ENCODE data around the gene FRYL. TPM values are rescaled to one million over a fixed set of nuclear protein-coding genes. Genes with fewer than 3 reads are reported as not detected.
"Not testable (repeated sequence)": the region's sequence is repeated elsewhere in the genome, so short reads cannot be mapped to it uniquely, and the experiment has no call there.

The FRYL gene
- total RNA-seq, 2 donors from 2014 or later = 29.7 to 47.0 TPM

GRCh38 chr4:48742412-48742811 is 37.7 kb downstream of the FRYL start:
- TF ChIP-seq POLR2A (IDR thresholded peaks at IDR 0.05) = no peak
- no peak for ATAC-seq

GRCh38 chr4:48739560-48740019 is 40.5 kb downstream of the FRYL start:
- H3K27me3 ChIP-seq = no peaks in the 10 kb centered on the region
- H3K27ac ChIP-seq = no peak overlapping the region
- 38 to 44% methylated on average over 3 of the region's 3 CpGs for WGBS, 2 donors
- no peak overlapping the region for H3K4me3 ChIP-seq
- peaks cover 22% of the 10 kb centered on the region for H3K4me1 ChIP-seq
- TF ChIP-seq POLR2A (IDR thresholded peaks at IDR 0.05) (no peak), CTCF (IDR thresholded peaks at IDR 0.05) (no peak)
- no peaks in the 10 kb centered on the region for H3K36me3 ChIP-seq (replicated peaks in 1 of 2; ENCODE audit: insufficient read depth in 1 of 2, low read depth in 2 of 2)
- ATAC-seq (no peak), DNase-seq (no peak)
- no peaks in the 10 kb centered on the region for H3K9me3 ChIP-seq
- intact Hi-C loops (cut with DNase I) = no loop called here

More at GRCh38 chr4:48742412-48742811, 37.7 kb downstream of the FRYL start:
- no peak overlapping the region for H3K27ac ChIP-seq
- no peaks in the 10 kb centered on the region for H3K27me3 ChIP-seq
- no peak overlapping the region for H3K4me3 ChIP-seq
- DNase-seq = no peak
- intact Hi-C loops (cut with DNase I) = no loop called here
- no peaks in the 10 kb centered on the region for H3K36me3 ChIP-seq (replicated peaks in 1 of 2; ENCODE audit: insufficient read depth in 1 of 2, low read depth in 2 of 2)
- no peaks in the 10 kb centered on the region for H3K9me3 ChIP-seq
- peaks cover 22% of the 10 kb centered on the region for H3K4me1 ChIP-seq

GRCh38 chr4:48738856-48739255 is 41.2 kb downstream of the FRYL start:
- WGBS, 2 donors = 93 to 96% methylated on average over 3 of the region's 3 CpGs
- ATAC-seq = no peak

GRCh38 chr4:48728906-48729496 is 51.1 kb downstream of the FRYL start:
- H3K4me3 ChIP-seq; intact Hi-C loops (cut with DNase I); H3K27ac ChIP-seq; H3K36me3 ChIP-seq (replicated peaks in 1 of 2; ENCODE audit: insufficient read depth in 1 of 2, low read depth in 2 of 2); DNase-seq; ATAC-seq; H3K9me3 ChIP-seq; H3K27me3 ChIP-seq: not testable (repeated sequence)
- 86 to 88% methylated on average over 11 to 15 of the region's 15 CpGs for WGBS, 2 donors
- peaks cover 17% of the 10 kb centered on the region for H3K4me1 ChIP-seq

More at GRCh38 chr4:48738856-48739255, 41.2 kb downstream of the FRYL start:
- Histone ChIP-seq H3K36me3 (replicated peaks in 1 of 2; ENCODE audit: insufficient read depth in 1 of 2, low read depth in 2 of 2) (no peaks in the 10 kb centered on the region), H3K9me3 (no peaks in the 10 kb centered on the region), H3K27ac (no peak overlapping the region), H3K4me1 (peaks cover 22% of the 10 kb centered on the region), H3K27me3 (no peaks in the 10 kb centered on the region), H3K4me3 (no peak overlapping the region)
- intact Hi-C loops (cut with DNase I) = no loop called here
- DNase-seq = no peak
- no peak for TF ChIP-seq CTCF (IDR thresholded peaks at IDR 0.05)
- TF ChIP-seq POLR2A (IDR thresholded peaks at IDR 0.05) = no peak

GRCh38 chr4:48727666-48728459 is 52.2 kb downstream of the FRYL start:
- Histone ChIP-seq H3K9me3 (no peaks in the 10 kb centered on the region), H3K36me3 (replicated peaks in 1 of 2; ENCODE audit: insufficient read depth in 1 of 2, low read depth in 2 of 2) (no peaks in the 10 kb centered on the region), H3K27me3 (no peaks in the 10 kb centered on the region), H3K4me1 (peaks cover 21% of the 10 kb centered on the region), H3K27ac (no peak overlapping the region), H3K4me3 (no peak overlapping the region)
- intact Hi-C loops (cut with DNase I) = no loop called here
- no peak for TF ChIP-seq CTCF (IDR thresholded peaks at IDR 0.05)
- no peak for TF ChIP-seq POLR2A (IDR thresholded peaks at IDR 0.05)
- DNase-seq (no peak), ATAC-seq (no peak)
- WGBS, 2 donors = 72 to 79% methylated on average over 2 of the region's 2 CpGs
